ENCODE measurements around the gene KIAA1958. TPM values are rescaled to one million over a fixed set of nuclear protein-coding genes. Genes with fewer than 3 reads are reported as not detected.

KIAA1958 gene
- total RNA-seq, 4 donors from 2014 or later, result 2.7 to 5.7 (median 5.2) TPM

DNA sequence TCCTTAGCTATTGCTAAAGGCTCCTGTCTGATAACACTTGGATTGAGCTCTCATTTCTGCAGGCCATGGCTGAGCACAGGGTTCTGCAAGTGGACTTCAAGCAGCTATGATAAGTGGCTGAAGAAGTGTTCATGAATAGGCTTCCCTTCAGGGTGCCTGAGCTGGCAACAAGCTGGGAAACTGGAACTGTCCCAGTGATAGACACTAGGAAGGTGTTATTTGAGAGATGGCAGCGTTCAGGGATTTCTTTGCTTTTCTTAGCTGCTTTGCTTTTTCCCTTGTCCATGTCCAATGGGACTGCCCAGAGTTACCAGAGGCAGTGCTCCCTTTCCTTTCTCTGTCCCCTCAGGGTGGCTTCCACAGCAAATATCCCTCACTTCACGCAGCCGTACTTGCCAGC is 155.5 kb downstream of the KIAA1958 start:
- Histone ChIP-seq H3K9me3 (peaks cover 0 to 13% (median 11%) of the 10 kb centered on the region in 3 donors), H3K4me1 (peaks cover 0 to 4% (median 0%) of the 10 kb centered on the region in 3 donors), H3K36me3 (peaks cover 0 to 7% (median 0%) of the 10 kb centered on the region in 3 donors), H3K27me3 (no peaks in the 10 kb centered on the region), H3K4me3 (no peak overlapping the region), H3K27ac (no peak overlapping the region)
- DNase-seq, result no peak
- WGBS, 2 donors, result 91 to 92% methylated on average over 3 of the region's 3 CpGs
- no peak for TF ChIP-seq POLR2A (IDR thresholded peaks at IDR 0.05)
- TF ChIP-seq, protein P1, sequence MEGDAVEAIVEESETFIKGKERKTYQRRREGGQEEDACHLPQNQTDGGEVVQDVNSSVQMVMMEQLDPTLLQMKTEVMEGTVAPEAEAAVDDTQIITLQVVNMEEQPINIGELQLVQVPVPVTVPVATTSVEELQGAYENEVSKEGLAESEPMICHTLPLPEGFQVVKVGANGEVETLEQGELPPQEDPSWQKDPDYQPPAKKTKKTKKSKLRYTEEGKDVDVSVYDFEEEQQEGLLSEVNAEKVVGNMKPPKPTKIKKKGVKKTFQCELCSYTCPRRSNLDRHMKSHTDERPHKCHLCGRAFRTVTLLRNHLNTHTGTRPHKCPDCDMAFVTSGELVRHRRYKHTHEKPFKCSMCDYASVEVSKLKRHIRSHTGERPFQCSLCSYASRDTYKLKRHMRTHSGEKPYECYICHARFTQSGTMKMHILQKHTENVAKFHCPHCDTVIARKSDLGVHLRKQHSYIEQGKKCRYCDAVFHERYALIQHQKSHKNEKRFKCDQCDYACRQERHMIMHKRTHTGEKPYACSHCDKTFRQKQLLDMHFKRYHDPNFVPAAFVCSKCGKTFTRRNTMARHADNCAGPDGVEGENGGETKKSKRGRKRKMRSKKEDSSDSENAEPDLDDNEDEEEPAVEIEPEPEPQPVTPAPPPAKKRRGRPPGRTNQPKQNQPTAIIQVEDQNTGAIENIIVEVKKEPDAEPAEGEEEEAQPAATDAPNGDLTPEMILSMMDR (IDR thresholded peaks at IDR 0.05), result no peak
- intact Hi-C loops (cut with DNase I), result no loop called here

DNA sequence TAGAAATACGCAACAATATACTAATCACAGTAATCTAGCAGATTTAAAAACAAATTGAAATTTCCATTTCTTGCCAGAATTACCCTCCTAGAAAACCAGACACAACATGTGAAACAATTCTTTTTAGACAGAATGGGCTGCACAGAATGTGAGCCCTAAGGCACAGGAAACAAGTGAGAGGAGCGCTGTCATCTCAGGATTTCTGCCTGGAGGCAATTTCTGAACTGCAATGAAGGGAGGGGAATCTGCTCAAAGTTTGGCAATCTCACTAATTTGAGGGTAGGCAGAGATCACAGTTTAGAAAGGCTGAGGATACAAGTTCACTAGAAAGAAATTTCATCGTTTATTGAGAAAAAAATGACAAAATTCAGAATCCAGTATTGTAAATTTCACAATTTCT is 161.0 kb downstream of the KIAA1958 start:
- intact Hi-C loops (cut with DNase I), result no loop called here
- Histone ChIP-seq H3K36me3 (peaks cover 0 to 7% (median 0%) of the 10 kb centered on the region in 3 donors), H3K27me3 (no peaks in the 10 kb centered on the region), H3K9me3 (peaks cover 0 to 15% (median 7%) of the 10 kb centered on the region in 3 donors), H3K27ac (no peak overlapping the region), H3K4me3 (no peak overlapping the region), H3K4me1 (peaks cover 0 to 4% (median 0%) of the 10 kb centered on the region in 3 donors)
- TF ChIP-seq, protein P1 (IDR thresholded peaks at IDR 0.05), result no peak
- no peak for TF ChIP-seq POLR2A (IDR thresholded peaks at IDR 0.05)
- 88 to 91% methylated on average over 3 of the region's 3 CpGs for WGBS, 2 donors
- DNase-seq, result no peak

DNA sequence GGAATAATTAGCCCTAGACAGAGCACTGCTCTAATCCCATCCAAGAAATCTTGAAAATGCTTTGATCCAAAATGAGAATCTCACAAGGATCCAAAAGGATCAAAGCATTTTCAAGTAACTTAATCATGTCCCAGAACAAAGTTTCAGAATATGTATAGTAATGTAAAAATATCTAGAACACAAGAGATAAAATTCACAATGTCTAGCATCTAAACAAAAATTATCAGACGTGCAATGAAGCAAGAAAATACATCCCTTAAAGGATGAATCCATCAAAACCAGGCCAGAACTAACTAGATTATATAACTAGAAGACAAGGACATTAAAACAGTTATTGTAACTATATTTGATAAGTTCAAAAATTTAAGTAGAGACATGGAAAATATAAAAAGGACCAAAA is 162.0 kb downstream of the KIAA1958 start:
- DNase-seq, result no peak
- intact Hi-C loops (cut with DNase I), result no loop called here
- no peaks in the 10 kb centered on the region for H3K27me3 ChIP-seq
- no peak overlapping the region for H3K4me3 ChIP-seq
- peaks cover 0 to 15% (median 7%) of the 10 kb centered on the region in 3 donors for H3K9me3 ChIP-seq
- 90 to 96% methylated on average over 1 of the region's 1 CpG for WGBS, 2 donors
- no peak for TF ChIP-seq POLR2A (IDR thresholded peaks at IDR 0.05)
- TF ChIP-seq, protein P1 (IDR thresholded peaks at IDR 0.05), result no peak
- peaks cover 0 to 4% (median 0%) of the 10 kb centered on the region in 3 donors for H3K4me1 ChIP-seq
- H3K27ac ChIP-seq, result no peak overlapping the region
- H3K36me3 ChIP-seq, result peaks cover 0 to 7% (median 0%) of the 10 kb centered on the region in 3 donors

DNA sequence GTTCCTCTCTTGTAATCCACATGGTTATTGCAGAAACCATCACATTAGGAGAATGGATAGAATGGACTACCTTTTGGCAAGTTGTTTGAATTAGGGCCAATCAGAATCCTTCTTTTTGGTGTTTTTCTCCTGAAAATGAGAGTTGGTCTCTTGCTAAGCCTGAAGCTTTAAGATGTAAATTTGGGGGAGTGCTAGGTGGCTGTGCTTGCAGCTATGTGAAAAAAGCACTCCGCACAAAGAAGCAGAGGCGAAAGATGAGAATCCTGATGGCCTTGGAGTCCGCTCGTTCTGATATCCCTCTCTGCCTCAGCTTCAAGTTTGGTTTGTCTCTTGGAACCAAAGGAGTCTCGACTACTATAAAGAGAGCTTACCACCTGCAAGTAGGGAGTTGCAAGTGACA is 167.7 kb downstream of the KIAA1958 start:
- 84 to 86% methylated on average over 5 of the region's 5 CpGs for WGBS, 2 donors
- Histone ChIP-seq H3K27ac (no peak overlapping the region), H3K9me3 (peaks cover 0 to 3% (median 3%) of the 10 kb centered on the region in 3 donors), H3K36me3 (peaks cover 0 to 1% (median 0%) of the 10 kb centered on the region in 3 donors), H3K27me3 (no peaks in the 10 kb centered on the region), H3K4me3 (no peak overlapping the region), H3K4me1 (no peaks in the 10 kb centered on the region)
- DNase-seq, result no peak
- no peak for TF ChIP-seq POLR2A (IDR thresholded peaks at IDR 0.05)
- TF ChIP-seq, protein P1 (IDR thresholded peaks at IDR 0.05), result no peak
- intact Hi-C loops (cut with DNase I), result no loop called here

DNA sequence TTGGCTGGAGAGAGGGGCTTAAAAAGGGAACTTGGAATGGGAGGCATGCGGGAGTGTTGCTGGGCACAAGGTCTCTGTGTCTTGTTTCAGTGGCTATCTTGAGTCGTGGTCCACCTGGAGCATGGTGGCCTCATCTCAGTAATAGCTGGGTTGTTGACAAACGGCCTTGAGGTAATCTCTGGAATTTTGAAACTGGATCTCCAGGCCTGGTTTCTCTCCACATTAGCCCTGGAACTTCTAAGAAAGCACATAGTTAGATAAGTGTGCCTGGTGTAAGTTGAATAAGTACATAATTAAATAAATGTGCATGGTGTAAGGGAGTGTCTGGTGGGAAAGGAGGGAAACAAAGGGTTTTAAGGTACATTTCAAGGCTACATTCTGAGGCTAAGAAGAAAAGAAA is 169.0 kb downstream of the KIAA1958 start:
- TF ChIP-seq, protein P1 (IDR thresholded peaks at IDR 0.05), result no peak
- TF ChIP-seq POLR2A (IDR thresholded peaks at IDR 0.05), result no peak
- Histone ChIP-seq H3K4me3 (no peak overlapping the region), H3K9me3 (no peaks in the 10 kb centered on the region), H3K36me3 (peaks cover 0 to 6% (median 0%) of the 10 kb centered on the region in 3 donors), H3K27me3 (no peaks in the 10 kb centered on the region), H3K27ac (no peak overlapping the region), H3K4me1 (no peaks in the 10 kb centered on the region)
- intact Hi-C loops (cut with DNase I), result no loop called here
- no peak for DNase-seq
- 73 to 81% methylated on average over 3 of the region's 3 CpGs for WGBS, 2 donors

Data from esophagus squamous epithelium (tissue), 5 donors.